GM19467 (cell line): ENCODE results near the gene SCT.
"Not testable (repeated sequence)": the region's sequence is repeated elsewhere in the genome, so short reads cannot be mapped to it uniquely, and the experiment has no call there.

Experiments used
- ATAC-seq: cut with Tn5 transposase; IDR thresholded peaks from one replicate; pipeline ENCODE4 v1.9.1; 2021; ENCODE audit warnings: mild to moderate bottlenecking, moderate library complexity; ENCODE audit not compliant: unreplicated experiment

SCT gene

DNA sequence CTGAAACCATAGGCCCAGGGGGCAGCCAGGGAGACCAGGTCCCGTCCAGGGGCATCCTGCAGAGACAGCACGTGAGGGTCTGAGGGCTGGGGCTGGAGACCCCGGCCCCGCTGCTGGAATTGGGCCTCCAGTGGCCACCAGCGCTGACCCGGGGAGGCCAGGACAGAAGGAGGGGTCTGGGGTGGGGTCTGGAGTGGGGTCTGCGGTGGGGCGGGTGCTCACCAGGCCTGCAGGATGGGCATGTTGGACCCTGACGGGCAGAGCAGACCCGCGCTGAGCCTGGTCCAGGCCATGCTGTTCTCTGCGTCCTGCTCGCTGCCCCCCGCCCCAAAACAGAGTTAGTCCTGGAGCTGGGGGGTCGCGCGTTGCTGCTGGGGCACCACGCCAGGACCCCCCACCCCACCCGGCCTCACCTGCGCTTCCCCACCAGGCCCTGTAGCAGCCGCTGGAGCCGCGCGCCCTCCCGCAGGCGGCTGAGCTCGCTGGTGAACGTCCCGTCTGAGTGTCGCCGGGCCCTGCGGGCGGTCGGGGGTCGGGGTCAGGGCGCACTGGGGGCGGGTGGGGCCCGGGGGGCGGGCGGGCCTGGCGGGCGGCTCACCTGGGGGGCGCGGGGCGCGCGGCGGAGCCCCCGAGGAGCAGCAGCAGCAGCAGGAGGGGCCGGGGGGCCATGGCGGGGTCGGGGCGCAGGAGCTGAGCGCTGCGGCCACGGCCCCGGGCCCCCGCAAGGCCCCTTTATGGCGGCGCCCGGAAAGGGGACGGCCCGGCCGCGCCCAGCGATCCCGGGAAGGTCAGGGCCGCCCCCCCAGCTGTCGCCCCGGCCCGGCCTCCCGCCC, at the start of gene SCT:
TSS of gene SCT (minus strand) at position 707 of the 833 bp plus-strand sequence. CDS start at position 669, 38 bp downstream.
- ATAC-seq = no peak

DNA sequence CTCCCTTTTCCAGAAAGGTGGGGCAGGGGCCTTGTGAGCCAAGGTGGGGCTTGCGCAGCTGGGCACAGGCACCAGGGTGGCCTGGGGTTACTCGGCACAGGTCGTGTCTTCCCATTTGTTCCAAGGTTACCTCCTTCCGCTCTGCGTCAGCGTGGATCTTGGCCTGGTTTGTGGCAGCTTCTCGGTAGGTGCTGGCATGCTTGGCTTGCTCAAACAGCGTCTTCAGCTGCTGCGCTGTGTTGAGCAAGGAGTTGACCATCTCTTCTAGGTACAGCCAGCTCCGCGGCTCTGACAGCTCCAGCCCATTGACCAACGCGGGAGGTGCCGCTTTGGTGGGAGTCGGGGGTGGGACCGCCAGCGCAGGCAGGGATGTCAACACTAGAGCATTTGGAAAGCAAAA, 47.4 kb upstream of the SCT start:
- ATAC-seq = no peak

GRCh38 chr11:673866-674265, 46.9 kb upstream of the SCT start:
- no peak for ATAC-seq

DNA sequence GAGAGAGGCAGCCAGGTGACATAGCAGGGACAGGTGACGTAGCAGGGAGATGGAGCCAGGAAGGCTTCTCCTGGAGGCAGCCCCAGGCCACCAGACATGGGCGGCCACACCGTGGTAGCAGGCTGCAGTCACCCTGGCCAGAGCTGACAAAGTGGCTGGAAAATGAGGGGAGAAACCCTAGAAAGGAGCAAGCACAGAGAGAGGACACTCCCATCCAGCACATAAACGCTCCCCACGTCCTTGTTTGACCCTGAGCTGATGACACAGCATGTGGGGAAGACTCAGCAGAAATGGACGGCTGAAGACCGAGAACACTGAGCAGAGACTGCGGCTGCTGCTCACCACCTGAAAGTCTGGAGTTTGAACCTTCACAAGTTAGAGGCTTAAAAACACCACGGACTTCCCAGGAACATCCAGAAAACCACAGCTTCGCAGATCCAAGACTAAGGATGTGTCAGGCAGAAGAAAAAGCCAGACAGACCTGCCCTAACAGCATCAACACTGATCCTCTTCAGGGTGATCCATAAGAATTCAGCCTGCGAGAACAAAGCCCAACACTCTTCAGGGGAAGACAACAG, 38.8 kb upstream of the SCT start:
- ATAC-seq = no peak

GRCh38 chr11:665062-665703, 38.2 kb upstream of the SCT start:
- no peak for ATAC-seq

- ATAC-seq = no peak
Observed at GRCh38 chr11:662689-663274, 35.8 kb upstream of the SCT start.

- no peak for ATAC-seq
Observed at GRCh38 chr11:660681-661444, 33.9 kb upstream of the SCT start.

DNA sequence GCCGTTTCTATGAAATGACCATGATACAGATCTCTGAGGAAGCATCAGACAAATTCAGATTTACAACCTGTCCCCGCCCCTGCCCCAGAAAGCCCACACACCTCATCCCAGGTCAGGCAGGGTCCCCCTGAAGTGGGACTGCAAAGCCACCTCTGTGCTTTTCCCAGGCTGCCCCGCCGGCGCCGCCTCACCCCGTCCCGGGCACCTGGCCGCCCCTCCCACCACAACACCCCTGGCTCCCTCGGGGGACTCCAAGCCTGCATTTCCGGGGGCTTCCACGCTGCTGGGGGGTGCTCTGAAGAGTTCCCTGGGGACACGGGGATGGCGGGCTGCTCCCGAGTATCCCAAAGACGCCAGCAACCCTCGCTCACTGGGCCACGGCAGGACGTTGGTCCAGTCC, 33.3 kb upstream of the SCT start:
- ATAC-seq = no peak

DNA sequence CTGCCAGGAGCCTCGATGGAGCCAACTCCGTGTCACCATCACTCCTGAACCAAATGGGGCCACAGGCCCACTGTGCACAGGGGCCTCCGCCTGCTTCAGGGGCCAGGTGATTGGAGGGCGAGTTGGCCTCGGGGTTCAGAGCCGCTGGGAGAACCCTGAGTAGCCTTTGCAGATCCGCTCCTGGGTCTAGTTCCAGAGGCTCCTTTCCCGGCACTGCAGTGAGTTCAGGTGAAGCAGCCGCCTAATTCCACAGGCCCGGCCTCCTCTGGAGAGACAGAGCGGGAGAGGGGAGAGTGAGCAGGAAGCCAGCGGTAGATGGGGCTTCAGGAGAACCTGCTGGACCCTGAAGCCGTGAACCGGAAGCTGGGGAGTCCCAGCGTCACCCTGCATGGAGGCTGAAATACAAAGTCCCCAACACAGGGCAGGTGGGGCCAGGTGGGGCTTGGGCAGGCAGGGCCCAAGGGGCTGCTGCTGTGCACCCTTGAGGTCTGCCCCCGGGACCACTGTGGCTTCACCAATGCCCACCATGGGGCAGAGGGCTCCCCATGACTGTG, 32.6 kb upstream of the SCT start:
- no peak for ATAC-seq

- no peak for ATAC-seq
Observed at GRCh38 chr11:657691-658126, 30.7 kb upstream of the SCT start.

- ATAC-seq = no peak
Observed at GRCh38 chr11:656866-657265, 29.9 kb upstream of the SCT start.

DNA sequence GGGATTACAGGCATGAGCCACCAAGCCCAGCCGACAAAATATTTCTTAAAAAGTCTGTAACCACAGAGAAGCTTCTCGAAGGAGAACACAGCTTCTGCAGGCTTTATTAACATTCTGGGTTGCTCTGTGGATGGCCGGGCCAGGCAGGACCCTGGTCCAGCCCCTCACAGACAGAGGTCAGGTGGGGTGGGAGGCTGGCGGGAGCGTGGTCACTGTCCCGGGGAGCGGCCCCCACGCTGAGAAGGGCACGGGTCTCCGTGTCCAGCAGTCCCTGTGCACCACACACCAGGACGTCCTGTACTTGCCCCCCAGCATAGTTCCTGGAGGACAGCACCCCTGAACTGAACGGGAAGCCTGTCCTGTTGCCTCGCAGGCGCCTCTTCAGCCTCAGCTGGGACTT, 29.4 kb upstream of the SCT start:
- no peak for ATAC-seq

DNA sequence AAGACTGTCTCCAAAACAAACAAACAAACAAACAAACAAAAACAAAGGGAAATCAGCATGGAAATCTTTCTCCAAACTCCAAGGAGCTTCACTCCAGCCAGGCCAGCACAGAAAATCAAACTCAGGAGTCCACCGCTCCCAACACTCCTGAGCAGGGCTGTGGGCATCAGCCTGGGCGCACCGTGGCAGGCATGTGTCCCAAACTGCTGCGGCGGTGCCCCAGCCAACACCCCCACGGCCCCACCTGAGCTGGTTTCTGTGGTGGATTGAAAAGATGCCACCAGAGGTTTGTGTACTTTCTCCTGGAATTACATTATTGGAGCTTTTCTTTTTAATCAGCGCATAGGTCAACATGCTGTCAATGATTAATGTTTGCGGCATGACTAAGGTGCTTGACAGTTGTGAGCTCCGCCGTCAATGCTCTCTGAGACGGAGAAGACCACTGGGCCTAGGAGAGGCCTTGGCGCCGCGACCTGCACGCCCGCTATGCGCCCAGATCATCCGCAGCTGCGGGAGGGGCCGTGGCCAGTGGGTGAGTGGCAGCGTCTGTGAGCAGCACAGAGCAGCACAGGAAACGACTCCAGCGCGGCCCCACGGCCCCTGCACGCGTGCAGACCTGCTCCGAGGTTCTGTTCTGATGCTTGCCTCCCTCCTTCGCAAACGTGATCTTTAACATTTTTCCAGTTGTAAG, 28.2 kb upstream of the SCT start:
- ATAC-seq = no peak

DNA sequence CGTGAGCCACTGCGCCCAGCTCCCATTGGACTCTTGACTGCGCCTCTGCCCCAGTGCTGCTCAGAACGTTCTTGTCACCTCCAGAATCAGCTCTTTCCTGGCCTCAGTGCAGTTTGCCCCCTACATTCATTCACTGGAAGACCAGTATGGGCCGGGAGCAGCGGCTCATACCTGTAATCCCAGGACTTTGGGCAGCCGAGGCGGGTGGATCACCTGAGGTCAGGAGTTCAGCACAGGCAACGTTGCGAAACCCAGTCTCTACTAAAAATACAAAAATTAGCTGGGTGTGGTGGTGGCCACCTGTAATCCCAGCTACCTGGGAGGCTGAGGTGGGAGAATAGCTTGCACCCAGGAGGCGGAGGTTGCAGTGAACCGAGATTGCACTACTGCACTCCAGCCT, 27.5 kb upstream of the SCT start:
- ATAC-seq = not testable (repeated sequence)

DNA sequence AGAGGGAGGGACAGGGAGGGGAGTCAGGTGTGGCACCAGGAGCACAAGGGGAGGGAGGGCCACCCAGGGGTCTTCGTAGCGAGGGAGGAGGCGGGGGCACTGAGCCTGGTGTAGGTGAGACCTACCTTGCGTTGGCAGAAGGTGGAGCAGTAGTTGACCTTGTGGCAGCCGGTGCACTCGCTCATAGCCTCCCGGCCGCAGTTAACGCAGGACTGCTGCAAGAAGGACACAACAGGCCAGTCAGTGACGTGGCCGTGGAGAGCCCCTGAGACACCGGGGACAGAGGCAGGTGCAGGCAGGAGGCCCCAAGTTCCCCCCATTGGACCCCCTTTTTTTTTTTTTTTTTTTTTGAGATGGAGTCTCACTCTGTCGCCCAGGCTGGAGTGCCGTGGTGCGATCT, 26.9 kb upstream of the SCT start:
- ATAC-seq = no peak

GRCh38 chr11:653136-653535, 26.2 kb upstream of the SCT start:
- not testable (repeated sequence) for ATAC-seq

DNA sequence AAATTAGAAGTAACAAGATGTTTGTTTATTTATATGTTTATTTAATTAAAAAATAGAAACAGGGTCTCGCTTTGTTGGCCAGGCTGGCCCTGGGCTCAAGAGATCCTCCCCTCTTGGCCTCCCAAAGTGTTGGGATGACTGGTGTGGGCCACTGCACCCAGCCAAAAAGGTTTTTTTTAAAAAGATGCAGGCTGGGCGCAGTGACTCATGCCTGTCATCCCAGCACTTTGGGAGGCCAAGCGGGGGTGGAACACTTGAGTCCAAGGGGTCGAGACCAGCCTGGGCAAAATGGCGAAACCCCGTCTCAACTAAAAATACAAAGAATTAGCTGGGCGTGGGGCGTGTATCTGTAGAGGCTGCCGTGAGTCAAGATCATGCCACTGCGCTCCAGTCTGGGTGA, 23.5 kb upstream of the SCT start:
- no peak for ATAC-seq

- not testable (repeated sequence) for ATAC-seq
Observed at GRCh38 chr11:647672-648158, 20.7 kb upstream of the SCT start.

DNA sequence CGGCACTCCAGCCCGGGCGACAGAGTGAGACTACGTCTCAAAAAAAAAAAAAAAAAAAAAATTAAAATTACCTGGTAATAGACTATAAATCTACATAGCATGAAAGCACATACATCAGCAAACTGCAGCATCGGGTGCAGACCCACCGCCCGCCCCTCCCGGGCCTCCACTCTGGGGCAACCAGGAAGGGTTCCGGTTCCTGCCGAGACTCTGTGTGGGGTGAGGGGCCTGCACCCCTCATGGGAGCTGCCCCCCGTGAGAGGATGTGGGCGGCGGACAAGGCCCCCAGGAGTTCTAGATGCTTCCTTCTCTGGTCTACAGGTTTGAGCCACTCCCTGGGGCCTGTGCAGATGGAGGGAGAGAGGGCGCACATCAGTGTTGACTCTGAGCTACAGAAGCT, 19.2 kb upstream of the SCT start:
- no peak for ATAC-seq

DNA sequence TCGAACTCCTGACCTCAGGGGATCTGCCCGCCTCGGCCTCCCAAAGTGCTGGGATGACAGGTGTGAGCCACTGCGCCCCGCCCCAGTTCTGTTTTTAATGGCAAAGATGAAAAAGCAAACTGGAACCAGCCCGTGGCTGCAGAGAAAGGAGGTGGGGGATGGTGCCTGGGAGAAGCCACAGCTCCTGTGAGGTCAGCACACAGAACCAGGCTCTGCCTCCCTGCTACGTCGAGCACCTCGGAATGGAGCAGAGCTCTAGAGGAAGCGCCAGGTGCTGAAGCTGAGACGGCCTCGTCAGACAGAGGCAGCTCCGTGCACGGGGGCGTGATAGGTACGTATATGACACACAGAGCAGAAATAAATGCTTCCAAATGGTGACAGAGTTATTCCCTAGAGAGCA, 18.6 kb upstream of the SCT start:
- ATAC-seq = no peak
